ENCODE results near the gene FITM1.

The FITM1 gene

DNA sequence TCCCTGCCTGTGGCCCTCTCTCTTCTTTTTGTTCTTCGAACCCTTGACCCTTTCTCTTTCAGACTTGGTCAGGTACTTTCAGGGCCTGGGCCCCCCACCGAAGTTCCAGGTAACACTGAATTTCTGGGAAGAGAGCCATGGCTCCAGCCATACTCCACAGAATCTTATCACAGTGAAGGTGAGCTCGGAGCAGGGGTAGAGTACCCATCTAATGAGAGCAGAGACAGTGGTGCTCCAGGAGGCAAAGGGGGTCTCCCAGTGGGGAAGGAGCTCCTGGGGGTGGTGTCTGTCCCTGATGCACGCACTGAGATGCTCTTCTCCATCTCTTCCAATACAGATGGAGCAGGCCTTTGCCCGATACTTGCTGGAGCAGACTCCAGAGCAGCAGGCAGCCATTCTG is 35.3 kb downstream of the FITM1 start:
- DNase-seq: no peak

DNA sequence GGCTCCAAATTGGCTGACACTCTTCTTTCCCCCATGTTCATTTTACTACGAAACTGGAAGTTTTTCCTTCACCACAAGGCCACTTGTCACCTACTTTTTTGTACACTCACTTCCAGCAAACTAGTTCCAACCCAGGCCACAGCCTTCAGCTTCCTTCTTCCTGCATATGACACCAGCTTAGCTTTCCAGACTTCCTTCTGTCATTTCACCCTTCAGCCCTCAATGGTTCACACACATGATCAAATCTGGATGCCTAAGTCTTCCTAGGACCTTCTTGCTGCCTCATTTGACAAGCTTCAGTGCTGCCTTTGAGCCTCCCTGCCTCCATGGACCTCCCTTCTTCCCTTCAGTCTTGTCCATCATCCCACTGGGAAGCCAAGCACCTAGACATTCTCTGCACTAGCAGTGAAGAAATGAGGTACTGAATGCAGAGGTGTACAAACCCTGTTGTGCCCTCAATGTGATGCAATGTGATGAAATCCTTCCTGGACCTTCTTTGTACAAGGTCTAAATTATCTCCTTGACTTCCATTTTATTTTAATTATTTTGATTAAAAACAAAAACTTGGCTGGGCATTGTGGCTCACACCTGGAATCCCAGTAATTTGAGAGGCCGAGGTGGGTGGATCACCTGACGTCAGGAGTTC is 37.1 kb downstream of the FITM1 start:
- no peak for DNase-seq

DNA sequence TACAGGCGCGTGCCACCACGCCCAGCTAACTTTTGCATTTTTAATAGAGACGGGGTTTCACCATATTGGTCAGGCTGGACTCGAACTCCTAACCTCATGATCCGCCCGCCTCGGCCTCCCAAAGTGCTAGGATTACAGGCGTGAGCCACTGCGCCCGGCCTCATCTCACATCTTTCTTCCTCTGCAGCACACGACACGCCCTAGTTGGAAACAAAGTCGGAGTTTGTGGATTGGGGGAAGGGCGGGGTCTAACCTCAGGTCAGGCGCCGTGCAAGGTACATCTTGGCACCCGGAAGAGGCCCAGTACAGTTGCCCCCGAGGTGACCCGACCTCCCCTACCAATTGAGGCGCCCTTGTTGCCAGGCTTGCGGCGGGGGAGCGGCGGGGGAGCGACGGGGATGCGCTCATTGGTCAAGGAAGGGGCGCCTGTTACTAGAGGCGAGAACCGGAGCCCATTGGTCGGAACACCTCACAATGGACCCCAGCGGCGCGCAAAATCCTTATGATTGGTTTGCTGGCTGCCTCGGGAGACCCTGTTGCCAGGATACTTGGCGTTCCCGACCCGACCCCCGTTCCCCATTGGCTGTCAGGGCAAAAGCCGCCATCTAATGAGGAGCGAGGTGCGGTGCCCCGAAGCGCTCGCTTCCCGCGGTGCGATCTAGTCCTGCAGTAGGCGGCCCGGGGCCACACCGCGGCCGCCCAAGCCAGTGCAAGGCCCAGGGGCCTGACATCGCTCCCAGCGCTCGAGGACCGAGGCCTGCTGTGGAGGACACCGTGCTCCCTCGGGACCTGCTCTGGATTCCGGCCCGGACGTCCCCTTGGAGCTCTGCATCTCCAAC is 41.2 kb downstream of the FITM1 start, which contains the start of gene REC8:
Gene REC8 (plus strand): TSS at position 659 of the 839 bp plus-strand sequence. CDS start 473 bp downstream, outside the sequence.
- peak; percentile 89 for DNase-seq

DNA sequence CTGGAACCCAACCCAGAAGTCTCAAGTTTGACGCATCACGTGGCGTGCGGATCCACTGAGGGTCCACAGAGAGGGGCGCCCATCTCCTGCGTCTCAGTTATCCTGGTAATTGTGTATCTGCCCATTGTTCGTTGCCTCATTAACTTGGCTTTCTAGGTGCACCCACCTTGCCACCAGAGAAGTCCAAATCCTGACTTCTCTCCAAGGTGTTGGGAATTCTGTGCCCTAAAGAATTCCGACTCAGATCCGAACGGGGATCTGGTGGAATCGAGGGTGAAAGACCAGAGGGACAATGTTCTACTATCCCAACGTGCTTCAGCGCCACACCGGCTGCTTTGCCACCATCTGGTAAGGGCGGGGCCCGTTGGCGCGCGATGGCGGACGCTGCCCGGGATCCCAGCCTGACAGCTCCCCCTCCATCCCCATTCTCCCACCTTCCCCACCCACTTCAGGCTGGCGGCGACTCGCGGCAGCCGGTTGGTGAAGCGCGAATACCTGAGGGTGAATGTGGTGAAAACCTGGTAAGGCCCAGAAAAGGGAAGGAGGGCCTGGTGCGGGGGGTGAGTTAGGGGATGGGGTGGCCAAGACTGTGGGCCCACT is 41.9 kb downstream of the FITM1 start:
- DNase-seq: no peak

DNA sequence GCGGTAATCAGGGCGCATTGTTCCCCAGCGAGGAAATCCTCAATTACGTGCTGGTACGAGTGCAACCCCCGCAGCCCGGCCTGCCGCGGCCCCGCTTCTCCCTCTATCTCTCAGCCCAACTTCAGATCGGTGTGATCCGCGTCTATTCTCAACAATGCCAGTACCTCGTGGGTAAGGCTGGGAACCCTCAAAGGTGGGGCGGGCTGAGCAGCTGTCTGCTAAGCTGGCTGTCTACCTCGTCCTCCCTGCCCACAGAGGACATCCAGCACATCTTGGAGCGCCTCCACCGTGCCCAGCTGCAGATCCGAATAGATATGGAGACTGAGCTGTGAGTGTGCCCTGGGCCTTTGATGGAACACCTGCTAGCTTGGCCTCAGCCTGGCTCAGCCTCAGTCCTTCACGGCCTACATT is 42.4 kb downstream of the FITM1 start:
- no peak for DNase-seq

DNA sequence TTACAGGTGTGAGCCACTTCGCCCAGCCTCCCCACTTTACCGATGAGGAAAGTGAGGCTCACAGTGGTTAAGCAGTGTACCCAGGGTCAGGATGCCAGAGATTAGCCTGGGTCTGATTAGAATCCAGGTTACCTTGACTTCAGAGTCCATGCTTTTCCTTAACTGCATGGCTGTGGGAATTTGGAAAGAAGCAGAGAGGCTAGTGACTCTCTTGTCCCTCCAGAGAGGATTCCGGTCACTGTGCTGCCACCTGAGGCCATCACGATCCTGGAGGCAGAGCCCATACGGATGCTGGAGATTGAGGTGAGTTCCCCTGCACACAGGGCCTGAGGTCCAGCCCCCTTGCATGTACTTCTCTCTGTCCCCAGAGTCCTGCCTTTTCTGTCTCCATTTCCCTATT is 46.1 kb downstream of the FITM1 start:
- DNase-seq: no peak

DNA sequence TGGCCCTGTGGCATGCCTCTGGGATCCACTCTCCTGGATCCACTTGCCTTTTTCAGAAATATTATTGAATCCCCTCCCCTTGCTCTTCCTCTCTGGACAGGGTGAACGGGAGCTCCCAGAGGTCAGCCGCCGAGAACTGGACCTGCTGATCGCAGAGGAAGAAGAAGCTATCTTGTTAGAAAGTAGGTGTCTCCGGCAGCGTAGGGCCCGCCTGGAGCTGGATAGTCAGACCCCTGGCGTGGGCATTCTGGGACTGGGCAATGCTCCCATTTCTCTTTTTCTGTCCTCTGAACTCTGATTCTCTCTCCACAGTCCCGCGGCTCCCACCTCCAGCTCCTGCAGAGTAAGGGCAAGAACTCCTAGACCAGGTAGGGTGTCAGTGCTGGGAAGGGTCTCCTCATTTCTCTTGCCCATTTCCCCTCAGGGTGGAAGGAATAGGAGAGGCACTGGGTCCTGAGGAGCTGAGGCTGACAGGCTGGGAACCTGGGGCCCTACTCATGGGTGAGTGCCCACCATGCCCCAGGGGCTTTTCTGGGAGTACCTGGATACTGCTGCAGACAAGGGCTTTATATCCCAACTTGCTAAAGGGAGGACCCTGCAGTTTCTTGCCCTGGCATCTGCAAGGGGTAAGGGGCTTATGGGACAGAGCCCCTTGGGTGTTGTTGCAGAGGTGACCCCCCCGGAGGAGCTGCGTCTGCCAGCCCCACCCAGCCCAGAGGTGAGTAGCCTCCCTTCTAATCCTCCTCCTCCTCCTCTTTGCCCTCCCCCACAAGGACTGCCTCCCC is 46.8 kb downstream of the FITM1 start:
- no peak for DNase-seq

DNA sequence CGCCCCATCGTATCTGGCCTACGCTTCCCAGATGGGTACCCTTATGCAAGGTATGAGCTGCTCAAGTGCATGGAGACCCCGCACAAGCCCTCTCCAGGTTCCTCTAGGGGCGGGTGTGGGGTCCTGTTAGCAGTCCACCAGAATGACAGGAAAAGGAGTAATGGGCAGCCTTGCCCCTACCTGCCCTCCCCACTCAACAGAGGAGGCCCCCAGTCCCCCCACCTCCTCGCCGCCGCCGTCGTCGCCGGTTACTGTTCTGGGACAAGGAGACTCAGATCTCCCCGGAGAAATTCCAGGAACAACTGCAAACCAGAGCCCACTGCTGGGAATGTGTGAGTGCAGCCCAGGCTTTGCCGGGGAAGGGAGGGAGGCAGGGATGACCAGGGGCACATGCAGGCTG is 47.4 kb downstream of the FITM1 start:
- no peak for DNase-seq

DNA sequence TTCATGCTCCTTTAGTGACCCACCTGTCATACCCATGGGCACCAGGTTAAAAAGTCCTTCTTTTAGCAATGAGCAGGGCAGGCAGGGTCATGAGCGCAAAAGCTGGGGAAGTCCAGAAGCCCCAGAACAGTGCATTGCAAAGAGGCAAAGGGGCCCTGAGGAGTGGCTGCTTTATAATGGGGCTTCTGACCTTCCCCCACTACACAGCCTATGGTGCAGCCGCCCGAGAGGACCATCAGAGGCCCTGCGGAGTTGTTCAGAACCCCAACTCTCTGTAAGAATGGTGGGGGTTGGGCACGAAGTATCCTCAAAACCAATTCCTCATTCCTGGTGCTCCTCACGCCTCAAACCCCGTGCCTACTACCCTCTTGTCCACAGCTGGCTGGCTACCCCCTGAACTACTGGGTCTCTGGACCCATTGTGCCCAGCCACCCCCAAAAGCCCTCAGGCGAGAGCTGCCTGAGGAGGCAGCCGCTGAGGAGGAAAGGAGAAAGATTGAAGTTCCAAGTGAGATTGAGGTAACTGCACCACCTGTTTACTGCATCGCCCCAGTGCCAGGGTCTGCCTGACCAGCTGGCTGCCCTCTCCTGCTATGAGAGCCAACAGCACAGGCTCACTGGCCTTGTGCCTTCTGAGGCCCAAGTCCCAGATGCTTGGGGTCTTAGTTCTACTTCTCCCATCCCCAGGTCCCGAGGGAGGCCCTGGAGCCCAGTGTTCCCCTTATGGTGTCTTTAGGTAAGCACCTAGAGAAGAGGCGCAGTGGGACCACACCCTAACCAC is 48.1 kb downstream of the FITM1 start:
- DNase-seq: no peak

DNA sequence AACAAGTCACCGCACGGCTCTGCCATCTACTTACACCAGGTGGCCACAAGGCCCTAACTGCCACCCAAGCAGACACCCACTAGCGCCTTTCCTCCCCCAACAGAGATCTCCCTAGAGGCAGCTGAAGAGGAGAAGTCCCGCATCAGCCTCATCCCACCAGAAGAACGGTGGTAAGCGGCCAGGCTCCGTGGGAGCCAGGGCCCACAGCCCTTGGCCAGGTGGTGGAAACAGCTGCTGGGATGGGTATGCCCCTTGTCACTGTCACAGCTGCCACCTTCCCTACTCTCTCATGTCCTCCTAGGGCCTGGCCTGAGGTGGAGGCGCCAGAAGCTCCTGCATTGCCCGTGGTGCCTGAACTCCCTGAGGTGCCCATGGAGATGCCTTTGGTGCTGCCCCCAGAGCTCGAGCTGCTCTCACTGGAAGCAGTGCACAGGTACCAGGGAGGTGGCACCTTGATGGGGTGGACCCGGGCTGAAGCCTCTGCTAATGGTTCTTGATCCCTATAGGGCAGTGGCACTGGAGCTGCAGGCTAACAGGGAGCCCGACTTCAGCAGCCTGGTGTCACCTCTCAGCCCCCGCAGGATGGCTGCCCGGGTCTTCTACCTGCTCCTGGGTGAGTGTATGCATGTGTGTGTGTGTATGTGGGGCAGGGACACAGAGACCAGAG is 49.0 kb downstream of the FITM1 start:
- no peak for DNase-seq

DNA sequence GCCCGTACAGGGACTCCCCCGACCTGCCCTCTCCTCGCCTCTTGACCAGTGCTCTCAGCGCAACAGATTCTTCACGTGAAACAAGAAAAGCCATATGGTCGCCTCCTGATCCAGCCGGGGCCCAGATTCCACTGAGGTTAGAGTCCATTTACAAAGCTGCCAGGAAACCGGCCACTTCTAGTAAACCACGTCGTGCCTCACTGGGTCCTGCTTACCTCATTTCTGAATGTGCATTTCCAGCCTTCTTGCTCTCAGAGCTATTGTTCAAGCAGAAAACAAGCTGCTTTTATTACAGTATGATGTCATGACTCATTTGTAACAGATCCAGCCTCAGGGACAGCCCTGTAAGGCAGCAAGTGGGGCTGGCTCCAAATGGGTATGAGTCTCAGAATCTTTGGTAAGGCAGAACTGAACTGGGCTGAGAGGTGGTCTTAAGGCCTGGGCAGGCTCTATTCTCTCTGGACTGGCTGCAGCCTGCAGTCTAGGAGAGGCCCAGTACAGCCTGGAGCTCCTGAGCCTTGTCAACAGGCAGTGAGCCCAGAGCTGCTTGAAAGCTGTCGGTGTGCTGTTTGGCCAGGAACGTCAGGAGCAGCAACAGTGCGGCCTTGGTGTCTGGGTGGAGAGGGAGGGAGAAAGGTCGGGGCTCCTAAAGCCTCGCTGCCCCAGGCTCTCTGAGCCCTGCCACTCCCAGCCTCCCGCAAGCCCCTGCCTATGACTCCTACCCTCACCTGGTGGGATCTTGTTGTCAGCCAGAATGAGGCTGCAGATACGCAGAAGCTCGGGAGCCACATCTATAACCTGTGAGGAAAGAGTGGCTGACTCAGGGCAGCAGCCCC is 49.7 kb downstream of the FITM1 start:
- no peak for DNase-seq

DNA sequence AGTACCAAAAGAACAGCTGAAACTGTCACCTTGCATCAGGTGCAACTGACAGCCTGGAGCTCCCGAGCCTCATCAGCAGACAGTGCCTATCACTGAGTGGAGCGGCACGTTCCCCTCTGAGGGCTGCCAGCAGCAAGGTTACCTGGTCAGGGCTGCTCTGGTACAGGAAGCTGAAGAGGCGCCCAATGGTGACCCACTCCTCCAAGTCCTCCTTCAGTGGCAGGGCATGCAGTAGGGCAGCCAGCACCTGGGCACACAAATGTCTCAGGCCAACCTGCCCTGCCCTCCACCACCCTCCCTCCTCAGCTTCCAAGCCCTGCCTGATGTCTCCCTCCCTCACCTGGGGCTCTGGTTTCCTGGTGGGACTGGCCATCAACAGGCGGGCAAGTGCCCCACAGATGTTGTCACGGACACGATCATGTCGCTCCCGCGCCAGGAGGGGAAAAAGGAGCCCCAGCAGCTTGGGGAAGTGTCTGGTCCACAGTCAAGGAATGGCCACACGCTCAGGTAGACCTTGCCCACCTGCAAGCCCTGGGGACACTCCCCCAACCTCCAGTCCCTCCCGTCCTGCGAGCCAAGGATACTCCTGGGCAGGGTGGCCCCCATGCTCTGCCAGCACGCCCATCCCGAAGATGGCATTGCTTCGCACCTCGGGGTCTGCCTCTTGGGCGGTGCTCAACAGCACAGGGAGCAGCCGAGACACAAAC is 51.1 kb downstream of the FITM1 start:
- no peak for DNase-seq
